K562 (cell line): ENCODE results near the gene CYSTM1. TPM values are rescaled to one million over a fixed set of nuclear protein-coding genes. Genes with fewer than 3 reads are reported as not detected.

Experiments
- ARHGAP35 ChIP-seq: fragments of 450-650 bp; IDR thresholded peaks from 2 replicates; pipeline ENCODE4 v1.6.1; 2018; ENCODE audit not compliant: partially characterized antibody
- RFX7 ChIP-seq: fragments of 250-450 bp; sonication (Bioruptor Pico); IDR thresholded peaks from 2 replicates; pipeline ENCODE4 v1.5.1; 2021; ENCODE audit warnings: mild to moderate bottlenecking
- SMARCA5 ChIP-seq: fragments of 450-650 bp; IDR thresholded peaks from 2 replicates; pipeline ENCODE4 v1.6.1; 2016
- SMARCC2 ChIP-seq: fragments of 450-650 bp; IDR thresholded peaks from 2 replicates; pipeline ENCODE4 v1.6.1; 2017; ENCODE audit warnings: antibody characterized with exemption, moderate library complexity, mild to moderate bottlenecking, low read depth
- ZNF165 ChIP-seq: fragments of 250-450 bp; sonication (Bioruptor Pico); IDR thresholded peaks from 2 replicates; pipeline ENCODE4 v1.4.0; 2020; ENCODE audit warnings: borderline replicate concordance
- polyA plus RNA-seq, 8 experiments: library from polyadenylated mRNA; depleted of rRNA in 4 of 8; stranded (reverse) in 5 of 8; unstranded in 3 of 8; fragments of >200 nt; fragmentation: Nextera tagmentation in 2 of 8; fragmentation: Illumina TruSeq in 1 of 8; extraction: Ambion mirVana in 2 of 8; extraction: Trizol in 1 of 8; gene quantifications; 2 replicates each; pipeline versions ENCODE4 v1.2.1 to v1.2.3, GENCODE V29; 2011 to 2014; ENCODE audit warnings: inconsistent platforms in 1 of 8, missing spikeins in 1 of 8
- total RNA-seq, 7 experiments: library from RNA; depleted of rRNA in 6 of 7; stranded (reverse); fragments of >200 nt in 6 of 7; fragmentation: Illumina TruSeq in 2 of 7; extraction: Trizol in 2 of 7; gene quantifications; 2 replicates each; pipeline versions ENCODE4 v1.2.1 to v1.2.3, GENCODE V29; 2011 to 2021; ENCODE audit warnings: low replicate concordance in 1 of 7
- TF ChIP-seq, protein P1 (sequence below), 2 experiments: fragments of 150-350 bp in 1 of 2; IDR thresholded peaks; 2 replicates each; pipeline ENCODE4 v1.6.1; 2012 to 2016; ENCODE audit warnings: low read depth in 2 of 2, low read length in 2 of 2, mild to moderate bottlenecking in 1 of 2, moderate library complexity in 1 of 2
- TF ChIP-seq, protein P2 (sequence below), 3 experiments: fragments of 200-800 bp in 1 of 3; sonication (Bioruptor generic) in 1 of 3; sonication (generic) in 1 of 3; formaldehyde crosslinking in 1 of 3; IDR thresholded peaks; 2 replicates each; pipeline versions ENCODE4 v1.6.1 to v1.8.0; 2016 to 2022; ENCODE audit warnings: mild to moderate bottlenecking in 2 of 3, missing compliant biosample characterization in 2 of 3, missing genetic modification characterization in 2 of 3, missing genetic modification reagents in 1 of 3
- TF ChIP-seq, protein P3 (sequence below): fragments of 250-450 bp; sonication (Bioruptor Pico); IDR thresholded peaks from 2 replicates; pipeline ENCODE4 v1.5.0; 2020; ENCODE audit warnings: mild to moderate bottlenecking, borderline replicate concordance
- TF ChIP-seq, protein P4 (sequence below): fragments of 250-450 bp; sonication (Bioruptor Pico); IDR thresholded peaks from 2 replicates; pipeline ENCODE4 v1.5.1; 2021; ENCODE audit warnings: mild to moderate bottlenecking
- TF ChIP-seq, protein P5 (sequence below): fragments of 250-450 bp; sonication (Bioruptor Pico); IDR thresholded peaks from 2 replicates; pipeline ENCODE4 v1.9.0; 2021; ENCODE audit warnings: mild to moderate bottlenecking
- TF ChIP-seq, protein P6 (sequence below): fragments of 450-650 bp; formaldehyde crosslinking; conservative IDR thresholded peaks from 2 replicates; pipeline ENCODE4 v1.4.0; 2022; ENCODE audit warnings: mild to moderate bottlenecking, missing genetic modification characterization
- TF ChIP-seq, protein P7 (sequence below): sonication (generic); formaldehyde crosslinking; IDR thresholded peaks from 2 replicates; pipeline ENCODE4 v1.8.1; 2023; ENCODE audit warnings: missing genetic modification reagents, mild to moderate bottlenecking, borderline replicate concordance

Gene CYSTM1
- total and polyA plus RNA-seq, 9 of the 15 experiments (the other 6 are each of a cell fraction or from before 2014, with no cell fraction given) = 76.1 to 422 (median 108) TPM

DNA sequence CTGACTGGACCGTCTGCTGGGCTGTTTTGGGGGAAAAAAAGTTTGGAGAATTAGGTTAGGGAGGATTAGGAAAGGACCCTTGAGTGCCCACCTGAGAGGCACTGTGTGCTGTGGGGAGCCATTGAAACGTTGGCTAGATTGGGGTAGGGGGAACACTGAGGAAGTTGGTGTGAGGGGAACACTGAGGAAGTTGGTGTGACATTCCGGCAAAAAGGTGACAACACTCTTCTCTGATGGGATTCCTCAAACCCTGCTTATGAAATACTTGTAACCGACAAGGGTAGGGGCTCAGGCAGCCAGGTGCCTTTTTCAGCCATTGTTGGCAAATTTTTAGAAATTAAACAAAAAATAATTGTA is 1.0 kb downstream of the CYSTM1 start (continued):
- TF ChIP-seq, protein P1, sequence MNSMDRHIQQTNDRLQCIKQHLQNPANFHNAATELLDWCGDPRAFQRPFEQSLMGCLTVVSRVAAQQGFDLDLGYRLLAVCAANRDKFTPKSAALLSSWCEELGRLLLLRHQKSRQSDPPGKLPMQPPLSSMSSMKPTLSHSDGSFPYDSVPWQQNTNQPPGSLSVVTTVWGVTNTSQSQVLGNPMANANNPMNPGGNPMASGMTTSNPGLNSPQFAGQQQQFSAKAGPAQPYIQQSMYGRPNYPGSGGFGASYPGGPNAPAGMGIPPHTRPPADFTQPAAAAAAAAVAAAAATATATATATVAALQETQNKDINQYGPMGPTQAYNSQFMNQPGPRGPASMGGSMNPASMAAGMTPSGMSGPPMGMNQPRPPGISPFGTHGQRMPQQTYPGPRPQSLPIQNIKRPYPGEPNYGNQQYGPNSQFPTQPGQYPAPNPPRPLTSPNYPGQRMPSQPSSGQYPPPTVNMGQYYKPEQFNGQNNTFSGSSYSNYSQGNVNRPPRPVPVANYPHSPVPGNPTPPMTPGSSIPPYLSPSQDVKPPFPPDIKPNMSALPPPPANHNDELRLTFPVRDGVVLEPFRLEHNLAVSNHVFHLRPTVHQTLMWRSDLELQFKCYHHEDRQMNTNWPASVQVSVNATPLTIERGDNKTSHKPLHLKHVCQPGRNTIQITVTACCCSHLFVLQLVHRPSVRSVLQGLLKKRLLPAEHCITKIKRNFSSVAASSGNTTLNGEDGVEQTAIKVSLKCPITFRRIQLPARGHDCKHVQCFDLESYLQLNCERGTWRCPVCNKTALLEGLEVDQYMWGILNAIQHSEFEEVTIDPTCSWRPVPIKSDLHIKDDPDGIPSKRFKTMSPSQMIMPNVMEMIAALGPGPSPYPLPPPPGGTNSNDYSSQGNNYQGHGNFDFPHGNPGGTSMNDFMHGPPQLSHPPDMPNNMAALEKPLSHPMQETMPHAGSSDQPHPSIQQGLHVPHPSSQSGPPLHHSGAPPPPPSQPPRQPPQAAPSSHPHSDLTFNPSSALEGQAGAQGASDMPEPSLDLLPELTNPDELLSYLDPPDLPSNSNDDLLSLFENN (IDR thresholded peaks at IDR 0.05; ENCODE audit: low read depth in 2 of 2, low read length in 2 of 2) = no peak
- TF ChIP-seq SMARCC2 (no peak), ZNF165 (CRISPR knock-in tag) (no peak), ARHGAP35 (no peak), SMARCA5 (0 out of 2 replicates have a peak, but pooled peaks have one; percentile 9), RFX7 (CRISPR knock-in tag) (no peak)
- TF ChIP-seq, protein P2, sequence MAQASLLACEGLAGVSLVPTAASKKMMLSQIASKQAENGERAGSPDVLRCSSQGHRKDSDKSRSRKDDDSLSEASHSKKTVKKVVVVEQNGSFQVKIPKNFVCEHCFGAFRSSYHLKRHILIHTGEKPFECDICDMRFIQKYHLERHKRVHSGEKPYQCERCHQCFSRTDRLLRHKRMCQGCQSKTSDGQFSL (CRISPR knock-in tag; IDR thresholded peaks at IDR 0.05) = no peak
- TF ChIP-seq, protein P2 (tag; IDR thresholded peaks at IDR 0.05) = no peak
- TF ChIP-seq, protein P3, sequence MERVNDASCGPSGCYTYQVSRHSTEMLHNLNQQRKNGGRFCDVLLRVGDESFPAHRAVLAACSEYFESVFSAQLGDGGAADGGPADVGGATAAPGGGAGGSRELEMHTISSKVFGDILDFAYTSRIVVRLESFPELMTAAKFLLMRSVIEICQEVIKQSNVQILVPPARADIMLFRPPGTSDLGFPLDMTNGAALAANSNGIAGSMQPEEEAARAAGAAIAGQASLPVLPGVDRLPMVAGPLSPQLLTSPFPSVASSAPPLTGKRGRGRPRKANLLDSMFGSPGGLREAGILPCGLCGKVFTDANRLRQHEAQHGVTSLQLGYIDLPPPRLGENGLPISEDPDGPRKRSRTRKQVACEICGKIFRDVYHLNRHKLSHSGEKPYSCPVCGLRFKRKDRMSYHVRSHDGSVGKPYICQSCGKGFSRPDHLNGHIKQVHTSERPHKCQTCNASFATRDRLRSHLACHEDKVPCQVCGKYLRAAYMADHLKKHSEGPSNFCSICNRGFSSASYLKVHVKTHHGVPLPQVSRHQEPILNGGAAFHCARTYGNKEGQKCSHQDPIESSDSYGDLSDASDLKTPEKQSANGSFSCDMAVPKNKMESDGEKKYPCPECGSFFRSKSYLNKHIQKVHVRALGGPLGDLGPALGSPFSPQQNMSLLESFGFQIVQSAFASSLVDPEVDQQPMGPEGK (CRISPR knock-in tag) = no peak
- TF ChIP-seq, protein P4, sequence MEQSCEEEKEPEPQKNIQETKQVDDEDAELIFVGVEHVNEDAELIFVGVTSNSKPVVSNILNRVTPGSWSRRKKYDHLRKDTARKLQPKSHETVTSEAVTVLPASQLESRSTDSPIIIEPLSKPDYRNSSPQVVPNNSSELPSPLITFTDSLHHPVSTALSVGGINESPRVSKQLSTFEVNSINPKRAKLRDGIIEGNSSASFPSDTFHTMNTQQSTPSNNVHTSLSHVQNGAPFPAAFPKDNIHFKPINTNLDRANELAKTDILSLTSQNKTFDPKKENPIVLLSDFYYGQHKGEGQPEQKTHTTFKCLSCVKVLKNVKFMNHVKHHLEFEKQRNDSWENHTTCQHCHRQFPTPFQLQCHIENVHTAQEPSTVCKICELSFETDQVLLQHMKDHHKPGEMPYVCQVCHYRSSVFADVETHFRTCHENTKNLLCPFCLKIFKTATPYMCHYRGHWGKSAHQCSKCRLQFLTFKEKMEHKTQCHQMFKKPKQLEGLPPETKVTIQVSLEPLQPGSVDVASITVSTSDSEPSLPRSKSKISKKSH (CRISPR knock-in tag) = no peak
- TF ChIP-seq, protein P5, sequence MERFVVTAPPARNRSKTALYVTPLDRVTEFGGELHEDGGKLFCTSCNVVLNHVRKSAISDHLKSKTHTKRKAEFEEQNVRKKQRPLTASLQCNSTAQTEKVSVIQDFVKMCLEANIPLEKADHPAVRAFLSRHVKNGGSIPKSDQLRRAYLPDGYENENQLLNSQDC (CRISPR knock-in tag) = no peak; the same call in 1 of the 2 replicates
- TF ChIP-seq, protein P6, sequence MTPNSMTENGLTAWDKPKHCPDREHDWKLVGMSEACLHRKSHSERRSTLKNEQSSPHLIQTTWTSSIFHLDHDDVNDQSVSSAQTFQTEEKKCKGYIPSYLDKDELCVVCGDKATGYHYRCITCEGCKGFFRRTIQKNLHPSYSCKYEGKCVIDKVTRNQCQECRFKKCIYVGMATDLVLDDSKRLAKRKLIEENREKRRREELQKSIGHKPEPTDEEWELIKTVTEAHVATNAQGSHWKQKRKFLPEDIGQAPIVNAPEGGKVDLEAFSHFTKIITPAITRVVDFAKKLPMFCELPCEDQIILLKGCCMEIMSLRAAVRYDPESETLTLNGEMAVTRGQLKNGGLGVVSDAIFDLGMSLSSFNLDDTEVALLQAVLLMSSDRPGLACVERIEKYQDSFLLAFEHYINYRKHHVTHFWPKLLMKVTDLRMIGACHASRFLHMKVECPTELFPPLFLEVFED (CRISPR knock-in tag) = no peak
- TF ChIP-seq, protein P7, sequence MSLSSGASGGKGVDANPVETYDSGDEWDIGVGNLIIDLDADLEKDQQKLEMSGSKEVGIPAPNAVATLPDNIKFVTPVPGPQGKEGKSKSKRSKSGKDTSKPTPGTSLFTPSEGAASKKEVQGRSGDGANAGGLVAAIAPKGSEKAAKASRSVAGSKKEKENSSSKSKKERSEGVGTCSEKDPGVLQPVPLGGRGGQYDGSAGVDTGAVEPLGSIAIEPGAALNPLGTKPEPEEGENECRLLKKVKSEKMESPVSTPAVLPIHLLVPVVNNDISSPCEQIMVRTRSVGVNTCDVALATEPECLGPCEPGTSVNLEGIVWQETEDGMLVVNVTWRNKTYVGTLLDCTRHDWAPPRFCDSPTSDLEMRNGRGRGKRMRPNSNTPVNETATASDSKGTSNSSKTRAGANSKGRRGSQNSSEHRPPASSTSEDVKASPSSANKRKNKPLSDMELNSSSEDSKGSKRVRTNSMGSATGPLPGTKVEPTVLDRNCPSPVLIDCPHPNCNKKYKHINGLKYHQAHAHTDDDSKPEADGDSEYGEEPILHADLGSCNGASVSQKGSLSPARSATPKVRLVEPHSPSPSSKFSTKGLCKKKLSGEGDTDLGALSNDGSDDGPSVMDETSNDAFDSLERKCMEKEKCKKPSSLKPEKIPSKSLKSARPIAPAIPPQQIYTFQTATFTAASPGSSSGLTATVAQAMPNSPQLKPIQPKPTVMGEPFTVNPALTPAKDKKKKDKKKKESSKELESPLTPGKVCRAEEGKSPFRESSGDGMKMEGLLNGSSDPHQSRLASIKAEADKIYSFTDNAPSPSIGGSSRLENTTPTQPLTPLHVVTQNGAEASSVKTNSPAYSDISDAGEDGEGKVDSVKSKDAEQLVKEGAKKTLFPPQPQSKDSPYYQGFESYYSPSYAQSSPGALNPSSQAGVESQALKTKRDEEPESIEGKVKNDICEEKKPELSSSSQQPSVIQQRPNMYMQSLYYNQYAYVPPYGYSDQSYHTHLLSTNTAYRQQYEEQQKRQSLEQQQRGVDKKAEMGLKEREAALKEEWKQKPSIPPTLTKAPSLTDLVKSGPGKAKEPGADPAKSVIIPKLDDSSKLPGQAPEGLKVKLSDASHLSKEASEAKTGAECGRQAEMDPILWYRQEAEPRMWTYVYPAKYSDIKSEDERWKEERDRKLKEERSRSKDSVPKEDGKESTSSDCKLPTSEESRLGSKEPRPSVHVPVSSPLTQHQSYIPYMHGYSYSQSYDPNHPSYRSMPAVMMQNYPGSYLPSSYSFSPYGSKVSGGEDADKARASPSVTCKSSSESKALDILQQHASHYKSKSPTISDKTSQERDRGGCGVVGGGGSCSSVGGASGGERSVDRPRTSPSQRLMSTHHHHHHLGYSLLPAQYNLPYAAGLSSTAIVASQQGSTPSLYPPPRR (CRISPR knock-in tag) = no peak
